ENCODE measurements around the gene CERT1.

The CERT1 gene

GRCh38 chr5:75471193-75471592 lies 40.2 kb downstream of the CERT1 start:
- H3K4me1 ChIP-seq (ENCODE audit: control insufficient read depth, insufficient read depth, low read length): peaks cover 12% of the 10 kb centered on the region
- no peaks in the 10 kb centered on the region for H3K36me3 ChIP-seq (ENCODE audit: control insufficient read depth, insufficient read depth, low read length)
- H3K4me3 ChIP-seq (ENCODE audit: low read depth, low read length): no peak overlapping the region
- H3K27me3 ChIP-seq (ENCODE audit: control insufficient read depth, insufficient read depth, low read length): no peaks in the 10 kb centered on the region
- no peak overlapping the region for H3K9ac ChIP-seq (ENCODE audit: low read depth, low read length)
- H3K9me3 ChIP-seq (ENCODE audit: control insufficient read depth, insufficient read depth, low read length): no peaks in the 10 kb centered on the region

GRCh38 chr5:75469017-75469416 lies 42.4 kb downstream of the CERT1 start:
- no peaks in the 10 kb centered on the region for H3K27me3 ChIP-seq (ENCODE audit: control insufficient read depth, insufficient read depth, low read length)
- no peaks in the 10 kb centered on the region for H3K36me3 ChIP-seq (ENCODE audit: control insufficient read depth, insufficient read depth, low read length)
- peaks cover 9% of the 10 kb centered on the region for H3K4me1 ChIP-seq (ENCODE audit: control insufficient read depth, insufficient read depth, low read length)
- no peaks in the 10 kb centered on the region for H3K9me3 ChIP-seq (ENCODE audit: control insufficient read depth, insufficient read depth, low read length)
- H3K4me3 ChIP-seq (ENCODE audit: low read depth, low read length): no peak overlapping the region
- H3K9ac ChIP-seq (ENCODE audit: low read depth, low read length): no peak overlapping the region

DNA sequence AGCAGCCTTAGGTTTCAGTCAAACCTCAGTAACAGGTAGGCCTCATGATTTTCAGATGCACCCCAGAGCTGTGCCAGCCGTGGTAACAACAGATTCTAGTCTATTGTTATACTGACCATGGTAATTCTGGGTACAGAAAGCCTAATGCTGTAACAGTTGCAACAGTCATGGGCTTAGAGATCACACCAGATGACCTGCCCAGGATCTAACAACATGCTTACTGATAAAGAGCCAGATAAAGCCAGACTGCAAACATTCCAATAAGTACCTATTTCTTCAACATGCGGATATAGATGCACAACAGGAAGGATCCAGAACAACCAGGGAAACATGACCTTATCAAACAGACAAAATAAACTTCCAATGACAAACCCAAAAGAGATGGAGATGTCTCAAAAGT lies 42.8 kb downstream of the CERT1 start:
- Histone ChIP-seq H3K4me3 (ENCODE audit: low read depth, low read length) (no peak overlapping the region), H3K27me3 (ENCODE audit: control insufficient read depth, insufficient read depth, low read length) (no peaks in the 10 kb centered on the region), H3K9me3 (ENCODE audit: control insufficient read depth, insufficient read depth, low read length) (no peaks in the 10 kb centered on the region), H3K4me1 (ENCODE audit: control insufficient read depth, insufficient read depth, low read length) (peaks cover 11% of the 10 kb centered on the region), H3K9ac (ENCODE audit: low read depth, low read length) (no peak overlapping the region), H3K36me3 (ENCODE audit: control insufficient read depth, insufficient read depth, low read length) (no peaks in the 10 kb centered on the region)

- H3K4me3 ChIP-seq (ENCODE audit: low read depth, low read length): no peak overlapping the region
- H3K9me3 ChIP-seq (ENCODE audit: control insufficient read depth, insufficient read depth, low read length): no peaks in the 10 kb centered on the region
- H3K4me1 ChIP-seq (ENCODE audit: control insufficient read depth, insufficient read depth, low read length): peaks cover 11% of the 10 kb centered on the region
- H3K9ac ChIP-seq (ENCODE audit: low read depth, low read length): no peak overlapping the region
- no peaks in the 10 kb centered on the region for H3K36me3 ChIP-seq (ENCODE audit: control insufficient read depth, insufficient read depth, low read length)
- H3K27me3 ChIP-seq (ENCODE audit: control insufficient read depth, insufficient read depth, low read length): no peaks in the 10 kb centered on the region
These were observed 45.3 kb downstream of the CERT1 start for GRCh38 chr5:75466006-75466716.

- H3K36me3 ChIP-seq (ENCODE audit: control insufficient read depth, insufficient read depth, low read length): no peaks in the 10 kb centered on the region
- H3K9ac ChIP-seq (ENCODE audit: low read depth, low read length): no peak overlapping the region
- no peaks in the 10 kb centered on the region for H3K9me3 ChIP-seq (ENCODE audit: control insufficient read depth, insufficient read depth, low read length)
- H3K4me3 ChIP-seq (ENCODE audit: low read depth, low read length): no peak overlapping the region
- H3K4me1 ChIP-seq (ENCODE audit: control insufficient read depth, insufficient read depth, low read length): peaks cover 16% of the 10 kb centered on the region
- H3K27me3 ChIP-seq (ENCODE audit: control insufficient read depth, insufficient read depth, low read length): no peaks in the 10 kb centered on the region
These were observed 45.9 kb downstream of the CERT1 start for GRCh38 chr5:75465480-75465879.

DNA sequence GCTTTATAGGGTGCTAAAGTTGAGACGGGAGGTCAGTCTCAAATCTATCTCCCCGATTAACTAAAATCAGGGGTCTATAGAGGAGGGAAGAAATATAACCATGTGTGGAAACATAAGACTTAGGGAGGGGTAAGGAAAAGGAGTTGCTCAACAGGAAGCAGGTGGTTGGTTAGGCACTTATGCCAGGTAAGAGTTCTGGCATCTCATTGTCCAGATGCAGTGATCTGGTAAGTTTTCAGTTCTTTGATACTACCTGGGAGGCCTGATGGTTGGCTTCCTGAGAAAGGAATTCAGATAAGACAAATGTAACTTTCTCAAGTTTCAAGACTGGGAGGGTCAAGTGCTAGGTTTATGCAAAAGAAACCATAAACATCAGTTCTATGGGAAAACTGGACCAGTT lies 47.7 kb downstream of the CERT1 start:
- no peak overlapping the region for H3K9ac ChIP-seq (ENCODE audit: low read depth, low read length)
- no peaks in the 10 kb centered on the region for H3K36me3 ChIP-seq (ENCODE audit: control insufficient read depth, insufficient read depth, low read length)
- H3K27me3 ChIP-seq (ENCODE audit: control insufficient read depth, insufficient read depth, low read length): no peaks in the 10 kb centered on the region
- H3K4me1 ChIP-seq (ENCODE audit: control insufficient read depth, insufficient read depth, low read length): peaks cover 16% of the 10 kb centered on the region
- H3K4me3 ChIP-seq (ENCODE audit: low read depth, low read length): no peak overlapping the region
- H3K9me3 ChIP-seq (ENCODE audit: control insufficient read depth, insufficient read depth, low read length): no peaks in the 10 kb centered on the region

- Histone ChIP-seq H3K27me3 (ENCODE audit: control insufficient read depth, insufficient read depth, low read length) (no peaks in the 10 kb centered on the region), H3K4me3 (ENCODE audit: low read depth, low read length) (no peak overlapping the region), H3K9ac (ENCODE audit: low read depth, low read length) (no peak overlapping the region)
These were observed 49.8 kb downstream of the CERT1 start for GRCh38 chr5:75461679-75462078.

DNA sequence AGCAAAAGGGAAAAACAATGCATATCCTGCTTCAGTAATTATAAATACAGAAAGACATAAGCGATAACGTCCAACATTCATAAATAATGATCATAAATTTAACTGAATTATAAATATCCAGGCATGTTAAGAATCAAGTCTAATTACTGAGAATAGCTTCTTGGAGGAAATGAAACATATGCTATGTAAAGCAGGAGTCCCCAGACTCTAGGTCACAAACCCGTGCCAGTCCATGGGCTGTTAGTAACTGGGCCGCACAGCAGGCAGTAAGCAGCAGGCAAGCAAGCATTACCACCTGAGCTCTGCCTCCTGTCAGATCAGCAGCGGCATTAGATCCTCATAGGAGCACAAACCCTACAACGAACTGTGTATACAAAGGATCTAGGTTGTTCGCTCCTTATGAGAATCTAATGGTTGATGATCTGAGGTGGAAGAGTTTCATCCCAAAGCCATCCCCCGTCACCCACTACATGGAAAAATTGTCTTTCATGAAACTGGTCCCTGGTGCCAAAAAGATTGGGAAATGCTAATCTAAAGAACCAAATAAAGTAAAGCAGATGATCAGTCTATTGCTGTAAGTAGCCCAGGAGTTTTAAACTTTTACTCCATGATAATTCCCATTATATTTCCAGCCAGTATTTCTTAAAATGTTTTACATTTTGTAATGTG lies 50.4 kb downstream of the CERT1 start:
- H3K4me1 ChIP-seq (ENCODE audit: control insufficient read depth, insufficient read depth, low read length): peaks cover 16% of the 10 kb centered on the region
- no peaks in the 10 kb centered on the region for H3K36me3 ChIP-seq (ENCODE audit: control insufficient read depth, insufficient read depth, low read length)

More at GRCh38 chr5:75461679-75462078, 49.8 kb downstream of the CERT1 start:
- Histone ChIP-seq H3K36me3 (ENCODE audit: control insufficient read depth, insufficient read depth, low read length) (no peaks in the 10 kb centered on the region), H3K4me1 (ENCODE audit: control insufficient read depth, insufficient read depth, low read length) (peaks cover 16% of the 10 kb centered on the region), H3K9me3 (ENCODE audit: control insufficient read depth, insufficient read depth, low read length) (no peaks in the 10 kb centered on the region)

DNA sequence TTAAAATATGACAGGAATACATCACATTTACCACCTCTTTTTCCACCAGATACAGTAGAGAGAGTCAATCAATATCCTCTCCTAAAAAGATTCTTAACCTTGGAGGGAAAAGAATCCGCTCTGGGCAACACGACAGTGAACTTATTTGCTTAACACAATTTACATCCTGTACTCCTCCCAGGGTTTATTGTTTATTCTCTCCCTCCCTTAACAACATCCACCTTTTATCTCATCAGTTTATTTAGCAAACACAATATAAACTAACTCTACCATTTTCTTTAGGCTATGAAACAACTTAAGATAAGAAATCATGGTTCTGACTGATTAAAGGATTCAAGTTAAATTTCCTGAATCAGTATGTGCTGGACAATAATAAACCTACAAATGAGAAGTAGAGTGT lies 50.9 kb downstream of the CERT1 start:
- H3K4me3 ChIP-seq (ENCODE audit: low read depth, low read length): no peak overlapping the region

More for the DNA sequence above, 50.4 kb downstream of the CERT1 start:
- no peaks in the 10 kb centered on the region for H3K27me3 ChIP-seq (ENCODE audit: control insufficient read depth, insufficient read depth, low read length)
- no peak overlapping the region for H3K9ac ChIP-seq (ENCODE audit: low read depth, low read length)
- H3K4me3 ChIP-seq (ENCODE audit: low read depth, low read length): no peak overlapping the region
- no peaks in the 10 kb centered on the region for H3K9me3 ChIP-seq (ENCODE audit: control insufficient read depth, insufficient read depth, low read length)

DNA sequence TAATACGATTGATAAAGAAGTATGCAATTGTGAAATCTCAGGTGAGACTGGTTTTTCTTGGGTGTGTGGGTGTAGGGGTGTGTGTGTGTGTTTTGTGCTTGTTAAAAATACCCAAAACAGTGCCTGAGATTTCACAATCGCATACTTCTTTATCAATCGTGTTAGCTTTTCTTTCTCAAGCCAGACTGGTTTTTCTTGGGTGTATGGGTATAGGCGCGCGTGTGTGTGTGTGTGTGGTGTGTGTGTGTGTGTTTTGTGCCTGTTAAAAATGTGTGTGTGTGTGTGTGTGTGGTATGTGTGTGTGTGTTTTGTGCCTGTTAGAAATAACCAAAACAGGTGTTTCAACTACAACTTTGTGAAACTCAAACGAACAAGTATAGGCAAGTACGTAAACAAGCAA lies 53.7 kb downstream of the CERT1 start:
- Histone ChIP-seq H3K27me3 (ENCODE audit: control insufficient read depth, insufficient read depth, low read length) (no peaks in the 10 kb centered on the region), H3K4me1 (ENCODE audit: control insufficient read depth, insufficient read depth, low read length) (peaks cover 6% of the 10 kb centered on the region), H3K9me3 (ENCODE audit: control insufficient read depth, insufficient read depth, low read length) (no peaks in the 10 kb centered on the region), H3K36me3 (ENCODE audit: control insufficient read depth, insufficient read depth, low read length) (no peaks in the 10 kb centered on the region), H3K4me3 (ENCODE audit: low read depth, low read length) (no peak overlapping the region), H3K9ac (ENCODE audit: low read depth, low read length) (no peak overlapping the region)

More for the DNA sequence above, 50.9 kb downstream of the CERT1 start:
- H3K9ac ChIP-seq (ENCODE audit: low read depth, low read length): no peak overlapping the region
- H3K36me3 ChIP-seq (ENCODE audit: control insufficient read depth, insufficient read depth, low read length): no peaks in the 10 kb centered on the region
- no peaks in the 10 kb centered on the region for H3K9me3 ChIP-seq (ENCODE audit: control insufficient read depth, insufficient read depth, low read length)
- peaks cover 10% of the 10 kb centered on the region for H3K4me1 ChIP-seq (ENCODE audit: control insufficient read depth, insufficient read depth, low read length)
- no peaks in the 10 kb centered on the region for H3K27me3 ChIP-seq (ENCODE audit: control insufficient read depth, insufficient read depth, low read length)

- H3K9ac ChIP-seq (ENCODE audit: low read depth, low read length): no peak overlapping the region
- no peaks in the 10 kb centered on the region for H3K27me3 ChIP-seq (ENCODE audit: control insufficient read depth, insufficient read depth, low read length)
- H3K4me1 ChIP-seq (ENCODE audit: control insufficient read depth, insufficient read depth, low read length): peaks cover 6% of the 10 kb centered on the region
- H3K4me3 ChIP-seq (ENCODE audit: low read depth, low read length): no peak overlapping the region
- no peaks in the 10 kb centered on the region for H3K36me3 ChIP-seq (ENCODE audit: control insufficient read depth, insufficient read depth, low read length)
- no peaks in the 10 kb centered on the region for H3K9me3 ChIP-seq (ENCODE audit: control insufficient read depth, insufficient read depth, low read length)
These were observed 54.3 kb downstream of the CERT1 start for GRCh38 chr5:75457161-75457560.

DNA sequence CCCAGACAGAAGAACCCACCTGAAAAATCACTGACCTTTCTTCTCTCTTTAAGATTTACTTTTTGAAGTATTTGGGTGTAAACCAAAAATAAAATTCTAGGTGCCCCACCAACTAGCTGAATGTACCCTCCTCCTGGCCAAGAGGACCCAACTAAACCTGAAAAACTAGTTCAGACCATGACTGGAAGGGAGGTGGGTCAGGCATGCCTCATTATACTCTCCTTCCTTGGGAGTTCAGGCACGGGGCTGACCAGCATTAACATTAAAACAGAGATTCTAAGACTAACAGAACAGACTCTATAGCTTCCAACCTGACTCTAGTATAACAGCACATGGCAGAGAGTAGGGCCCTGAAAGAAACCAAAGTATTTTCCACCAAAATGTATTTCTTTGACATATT lies 61.4 kb downstream of the CERT1 start:
- Histone ChIP-seq H3K27me3 (ENCODE audit: control insufficient read depth, insufficient read depth, low read length) (no peaks in the 10 kb centered on the region), H3K9ac (ENCODE audit: low read depth, low read length) (no peak overlapping the region), H3K4me3 (ENCODE audit: low read depth, low read length) (no peak overlapping the region), H3K36me3 (ENCODE audit: control insufficient read depth, insufficient read depth, low read length) (no peaks in the 10 kb centered on the region), H3K9me3 (ENCODE audit: control insufficient read depth, insufficient read depth, low read length) (no peaks in the 10 kb centered on the region), H3K4me1 (ENCODE audit: control insufficient read depth, insufficient read depth, low read length) (peaks cover 8% of the 10 kb centered on the region)
